Endothelial cell of umbilical vein (primary cell): ENCODE results near the gene HNMT.

Source experiments
- EZH2 ChIP-seq: IDR thresholded peaks from 2 replicates; pipeline ENCODE4 v1.6.1; 2012; ENCODE audit warnings: borderline replicate concordance, low read depth, mild to moderate bottlenecking, moderate library complexity, low read length, inconsistent platforms; ENCODE audit not compliant: severe bottlenecking
- GATA2 ChIP-seq: IDR thresholded peaks from 2 replicates; pipeline ENCODE4 v1.7.0; 2011; ENCODE audit warnings: low read depth, mild to moderate bottlenecking, moderate library complexity, mixed read lengths, low read length; ENCODE audit not compliant: insufficient read length, insufficient read depth
- POLR2AphosphoS5 ChIP-seq: IDR thresholded peaks from 2 replicates; pipeline ENCODE4 v1.6.1; 2012; ENCODE audit warnings: low read depth, mild to moderate bottlenecking, control low read depth, low read length, moderate library complexity; ENCODE audit not compliant: insufficient read depth

- TF ChIP-seq GATA2 (no peak), POLR2AphosphoS5 (no peak), EZH2 (no peak)
Observed at GRCh38 chr2:137935591-137935990, 28.7 kb upstream of the HNMT start.
